Panc1 (cell line): ENCODE data around the gene KDM4D. TPM values are rescaled to one million over a fixed set of nuclear protein-coding genes. Genes with fewer than 3 reads are reported as not detected.

Experiments
- ATAC-seq: fragments of 200-7000 bp; cut with Tn5 transposase; 2 replicates; pipeline ENCODE4 v1.9.1; 2020; ENCODE audit warnings: mild to moderate bottlenecking, moderate library complexity
- BruUV-seq: library from RNA; stranded (reverse); fragments of 400-500 nt; replicated peaks from 2 replicates; lab custom pipeline; 2021; lab: Mats Ljungman, UMichigan
- CTCF ChIA-PET: fragments of 300-600 bp; sonication (Branson Sonifier 250); formaldehyde crosslinking; loops from one replicate; lab custom pipeline; 2022; ENCODE audit warnings: antibody characterized with exemption; lab: Charles Lee
- POLR2A ChIA-PET: fragments of 300-600 bp; sonication (Branson Sonifier 250); formaldehyde crosslinking; loops from one replicate; lab custom pipeline; 2022; ENCODE audit warnings: antibody characterized with exemption; lab: Charles Lee
- DNase-seq: peaks from one replicate; pipeline ENCODE4 v3.0.0-alpha.2; 2010; ENCODE audit warnings: low read depth, low spot score
- H3K27ac ChIP-seq: 2 replicates; pipeline ENCODE4 v1.5.1; 2011; ENCODE audit warnings: mild to moderate bottlenecking, low read length, inconsistent platforms
- H3K27me3 ChIP-seq: fragments of 200-500 bp; sonication (Bioruptor generic); 2 replicates; pipeline ENCODE4 v1.6.0; 2014; ENCODE audit warnings: low read length, inconsistent platforms; ENCODE audit not compliant: control insufficient read depth, insufficient read depth
- H3K36me3 ChIP-seq: fragments of 200-500 bp; sonication (Bioruptor generic); 2 replicates; pipeline ENCODE4 v1.5.1; 2014; ENCODE audit warnings: inconsistent platforms, mild to moderate bottlenecking, low read length, moderate library complexity; ENCODE audit not compliant: control insufficient read depth, insufficient read depth
- H3K4me1 ChIP-seq: 2 replicates; pipeline ENCODE4 v1.5.1; 2011; ENCODE audit warnings: inconsistent platforms, mild to moderate bottlenecking, low read length, moderate library complexity; ENCODE audit not compliant: control insufficient read depth, insufficient read depth
- H3K4me3 ChIP-seq, 2 experiments: 2 replicates each; pipeline ENCODE4 v1.5.1; 2011 to 2012; ENCODE audit warnings: low read depth in 2 of 2, low read length in 2 of 2, mild to moderate bottlenecking in 2 of 2, inconsistent platforms in 1 of 2, moderate library complexity in 1 of 2
- H3K9me3 ChIP-seq: fragments of 200-500 bp; sonication (Bioruptor generic); 2 replicates; pipeline ENCODE4 v1.5.1; 2014; ENCODE audit warnings: low read depth, mild to moderate bottlenecking, inconsistent platforms, low read length, moderate library complexity; ENCODE audit not compliant: control insufficient read depth, insufficient read depth
- CTCF ChIP-seq: fragments of 450-650 bp; IDR thresholded peaks from 2 replicates; pipeline ENCODE4 v1.5.1; 2017; ENCODE audit warnings: mild to moderate bottlenecking
- POLR2AphosphoS5 ChIP-seq: IDR thresholded peaks from 2 replicates; pipeline ENCODE4 v1.6.1; 2012; ENCODE audit warnings: mild to moderate bottlenecking, low read depth, low read length, moderate library complexity
- REST ChIP-seq, 2 experiments: IDR thresholded peaks; 2 replicates each; pipeline ENCODE4 v1.6.1; 2011 to 2012; ENCODE audit warnings: low read depth in 2 of 2, control low read depth in 1 of 2, low read length in 1 of 2, mild to moderate bottlenecking in 1 of 2, moderate library complexity in 1 of 2; ENCODE audit not compliant: insufficient read depth in 1 of 2
- SIN3A ChIP-seq: IDR thresholded peaks from 2 replicates; pipeline ENCODE4 v1.6.1; 2012; ENCODE audit warnings: low read depth, mild to moderate bottlenecking, low read length, moderate library complexity, borderline replicate concordance; ENCODE audit not compliant: insufficient read depth
- TCF7L2 ChIP-seq: IDR thresholded peaks from 2 replicates; pipeline ENCODE4 v1.6.1; 2011; ENCODE audit warnings: mild to moderate bottlenecking, low read depth, low read length, inconsistent platforms
- in situ Hi-C: cut with HindIII; loops from 2 replicates; pipeline ENCODE4 v1.10.0; 2016; ENCODE audit warnings: low sequenced_read_pairs, low pct_unique_long_range_greater_than_20kb
- intact Hi-C: fragments of 100-400 bp; cut with micrococcal nuclease; formaldehyde crosslinking; loops from one replicate; pipeline ENCODE4 v1.10.0; 2022; ENCODE audit not compliant: unreplicated experiment
- total RNA-seq: library from RNA; stranded (reverse); gene quantifications from one replicate; pipeline ENCODE4 v1.2.1, GENCODE V29; 2021; ENCODE audit not compliant: unreplicated experiment

The KDM4D gene
- total RNA-seq, 1 experiment from 2014 or later = 0.87 TPM

DNA sequence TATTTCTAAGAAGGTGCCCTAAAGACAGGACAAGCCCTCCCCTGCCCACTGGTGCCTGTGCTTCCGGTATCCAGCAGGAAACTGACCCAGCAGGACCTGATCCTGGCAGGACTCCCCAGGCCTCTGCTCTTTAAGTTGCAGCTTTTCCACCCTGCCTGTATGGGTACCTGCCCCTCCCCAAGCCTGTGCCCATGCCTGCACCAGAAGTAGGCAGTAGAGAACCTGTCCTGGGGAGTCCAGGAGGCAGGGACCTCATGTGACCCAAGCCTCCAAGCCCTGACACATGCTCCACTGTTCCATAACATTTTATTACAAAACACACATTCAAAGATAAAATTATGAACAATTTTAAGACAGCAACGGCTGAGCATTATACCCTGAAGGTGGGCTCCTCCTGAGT is 14.3 kb upstream of the KDM4D start:
- no peak overlapping the region for H3K4me3 ChIP-seq
- no peak overlapping the region for H3K27ac ChIP-seq
- intact Hi-C loops = no loop called here
- 0 out of 2 replicates have a peak, but pooled peaks have one; percentile 53 for ATAC-seq
- TF ChIP-seq SIN3A (no peak), TCF7L2 (no peak), REST (IDR thresholded peaks at IDR 0.05; ENCODE audit: insufficient read depth in 1 of 2, low read depth in 2 of 2, low read length in 1 of 2) (no peak), CTCF (no peak), POLR2AphosphoS5 (no peak)
- ChIA-PET POLR2A (no interaction called here), CTCF (no interaction called here)
- no TSS peak for BruUV-seq
- in situ Hi-C loops = no loop called here
- H3K4me1 ChIP-seq = no peaks in the 10 kb centered on the region
- peaks cover 21% of the 10 kb centered on the region for H3K36me3 ChIP-seq
- H3K27me3 ChIP-seq = no peaks in the 10 kb centered on the region
- no peak for DNase-seq
- H3K9me3 ChIP-seq = no peaks in the 10 kb centered on the region

- intact Hi-C loops (no loop called here), in situ Hi-C loops (no loop called here)
- Histone ChIP-seq H3K27ac (no peak overlapping the region), H3K27me3 (no peaks in the 10 kb centered on the region), H3K4me1 (no peaks in the 10 kb centered on the region), H3K36me3 (peaks cover 31% of the 10 kb centered on the region), H3K4me3 (no peak overlapping the region), H3K9me3 (no peaks in the 10 kb centered on the region)
- DNase-seq = no peak
- TF ChIP-seq SIN3A (no peak), TCF7L2 (no peak), CTCF (no peak), POLR2AphosphoS5 (no peak), REST (IDR thresholded peaks at IDR 0.05; ENCODE audit: insufficient read depth in 1 of 2, low read depth in 2 of 2, low read length in 1 of 2) (no peak)
- no TSS peak for BruUV-seq
- ChIA-PET CTCF (no interaction called here), POLR2A (no interaction called here)
- ATAC-seq = no peak
Observed at GRCh38 chr11:94960488-94960887, 13.0 kb upstream of the KDM4D start.
